Measurements from ENCODE around the gene SYTL2. TPM values are rescaled to one million over a fixed set of nuclear protein-coding genes. Genes with fewer than 3 reads are reported as not detected.
"Not testable (repeated sequence)": the region's sequence is repeated elsewhere in the genome, so short reads cannot be mapped to it uniquely, and the experiment has no call there.

The SYTL2 gene
- total RNA-seq, 2 experiments from 2014 or later: 10.2 TPM

DNA sequence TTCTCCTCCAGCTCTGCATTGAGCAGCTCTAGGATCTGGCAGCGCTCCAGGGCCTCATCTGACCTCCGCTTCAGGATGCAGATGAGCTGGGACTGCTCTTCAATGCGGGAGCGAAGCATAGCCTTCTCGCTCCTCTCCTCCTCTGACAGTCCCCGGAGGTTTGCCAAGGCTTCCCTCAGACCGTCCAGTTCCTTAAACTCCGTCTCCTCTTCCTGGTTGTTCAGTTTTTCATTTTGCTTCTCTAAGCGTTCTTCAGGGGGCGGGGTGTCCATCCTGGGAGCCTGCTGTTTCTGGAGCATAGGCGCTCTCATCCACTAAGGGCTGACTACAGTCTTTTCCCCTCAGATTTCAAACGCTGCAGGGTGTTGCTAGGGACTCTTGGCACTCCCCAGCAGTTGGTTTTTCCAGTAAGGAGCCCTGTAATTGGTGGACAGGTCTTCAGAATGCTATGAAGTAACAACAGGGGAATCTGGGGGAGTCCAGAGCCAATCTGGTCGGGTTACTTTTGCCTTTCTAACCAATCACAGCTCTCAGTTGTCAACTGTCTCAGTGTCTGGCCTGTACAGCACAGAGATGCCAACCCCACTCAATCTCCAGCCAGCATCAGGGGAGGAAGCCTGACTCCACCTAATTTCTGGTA lies 125.0 kb downstream of the SYTL2 start, which contains the start of gene CCDC89:
CCDC89 (minus strand) TSS at position 376 of the 640 bp plus-strand sequence; CDS start at position 311, 65 bp downstream.
- no peaks in the 10 kb centered on the region for H3K27me3 Mint-ChIP-seq
- H3K36me3 Mint-ChIP-seq: no peaks in the 10 kb centered on the region
- H3K27ac Mint-ChIP-seq: no peak within 1 kb of the TSS
- no peaks in the 10 kb centered on the region for H3K9me3 Mint-ChIP-seq
- CTCF ChIA-PET: interaction anchor here (1.4 kb wide), 1 partner anchor 169 kb away, joined by 4 read pairs; the partner anchor contains the start of gene CCDC83
- POLR2A ChIA-PET: interaction anchor here (1.3 kb wide), 1 partner anchor 21 kb away, joined by 3 read pairs; the partner anchor contains the start of gene CREBZF
- H3K4me3 Mint-ChIP-seq: no peak within 1 kb of the TSS
- no peak for DNase-seq
- intact Hi-C loops (cut with micrococcal nuclease): no loop called here
- peaks cover 4% of the 10 kb centered on the region for H3K4me1 Mint-ChIP-seq (ENCODE audit: low read depth)

DNA sequence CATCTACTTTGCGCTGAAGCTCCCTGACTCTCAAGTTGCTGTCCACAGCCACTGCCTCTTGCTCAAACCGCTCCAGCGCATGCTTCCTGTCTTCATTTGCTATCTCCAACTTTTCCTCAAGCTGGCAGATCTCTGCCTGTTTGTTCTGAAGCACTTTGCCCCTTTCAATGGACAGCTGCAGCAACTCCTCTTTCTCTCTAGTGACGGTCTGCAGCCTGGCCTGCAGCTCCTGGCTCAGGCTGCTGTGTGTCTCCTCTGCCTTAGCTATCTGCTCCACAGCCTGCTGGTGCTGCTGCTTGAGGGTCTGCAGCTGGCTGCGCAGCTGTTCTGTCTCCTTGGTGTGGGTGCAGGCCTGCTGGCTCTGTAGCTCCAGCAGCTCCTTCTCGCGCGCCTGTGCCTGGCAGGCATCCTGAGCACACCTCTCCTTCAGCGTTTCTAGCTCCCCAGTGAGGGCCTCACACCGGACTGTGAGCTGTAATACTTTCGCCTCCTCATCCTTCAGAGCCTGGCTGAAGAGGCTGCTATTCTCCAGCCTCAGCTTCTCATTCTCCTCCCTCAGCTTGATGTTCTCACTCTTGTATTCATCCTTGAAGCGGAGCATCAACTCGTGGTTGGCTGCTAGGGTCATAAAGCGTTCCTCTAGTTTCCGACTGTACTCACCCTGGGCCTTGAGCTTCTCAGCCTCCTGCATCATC lies 125.7 kb downstream of the SYTL2 start:
- H3K4me1 Mint-ChIP-seq (ENCODE audit: low read depth): peaks cover 4% of the 10 kb centered on the region
- POLR2A ChIA-PET: interaction anchor here (1.3 kb wide), 1 partner anchor 20 kb away, joined by 3 read pairs; the partner anchor contains the start of gene CREBZF
- H3K27ac Mint-ChIP-seq: no peak overlapping the region
- H3K27me3 Mint-ChIP-seq: peaks cover 2% of the 10 kb centered on the region
- no peaks in the 10 kb centered on the region for H3K9me3 Mint-ChIP-seq
- DNase-seq: no peak
- intact Hi-C loops (cut with micrococcal nuclease): no loop called here
- no peaks in the 10 kb centered on the region for H3K36me3 Mint-ChIP-seq
- H3K4me3 Mint-ChIP-seq: no peak overlapping the region
- CTCF ChIA-PET: interaction anchor here (1.2 to 2.0 kb wide), 3 partner anchors 10 to 170 kb away, joined by 4 to 8 read pairs (median 5); partner anchors contain the start of gene CCDC83

DNA sequence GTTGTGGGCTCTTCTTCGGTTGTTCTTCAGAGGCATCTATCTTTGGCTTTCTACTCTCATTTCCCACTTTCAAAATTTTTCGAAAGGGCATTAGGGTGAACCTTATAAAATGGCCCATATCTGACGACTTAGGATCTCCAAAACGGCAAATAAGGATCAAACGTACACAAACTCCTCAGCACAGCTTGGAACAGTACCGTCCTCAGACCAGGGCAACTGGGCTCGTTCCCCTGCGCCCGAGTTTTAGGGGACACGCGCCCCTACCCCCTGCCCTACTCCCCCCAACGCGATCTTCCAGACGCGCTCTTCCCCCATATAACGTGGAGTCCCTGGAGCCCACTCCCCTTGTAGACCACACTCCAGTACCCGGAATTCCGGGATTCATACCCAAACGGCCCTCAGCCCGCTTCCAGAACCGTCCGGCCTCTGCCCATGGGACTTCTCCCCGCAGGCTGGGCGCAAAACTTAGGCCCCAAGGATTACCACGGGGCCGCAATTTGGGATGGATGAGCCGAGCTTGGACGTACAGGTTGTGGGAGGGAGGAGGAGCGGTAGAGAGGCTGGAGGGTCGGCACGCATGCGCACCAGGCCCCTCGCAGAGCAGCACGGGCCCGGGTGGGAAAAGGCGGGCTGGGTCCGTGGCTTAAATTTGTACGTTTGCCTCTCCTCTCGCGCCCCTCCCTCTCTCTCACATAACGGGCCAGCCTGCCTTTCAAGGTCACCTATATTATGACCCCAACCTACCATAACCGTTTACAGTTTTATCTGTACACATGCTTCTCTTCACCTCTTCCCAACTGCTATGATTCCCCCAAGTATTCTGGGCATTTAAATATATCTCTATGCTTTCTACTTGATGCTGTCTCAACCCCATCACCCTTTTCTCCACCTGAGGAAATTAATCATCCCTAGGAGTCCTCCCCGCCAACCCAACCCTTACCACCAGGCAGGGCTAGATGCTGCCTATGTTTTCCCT lies 128.3 kb downstream of the SYTL2 start:
- intact Hi-C loops (cut with micrococcal nuclease): no loop called here
- Mint-ChIP-seq H3K9me3 (no peaks in the 10 kb centered on the region), H3K27me3 (peaks cover 2% of the 10 kb centered on the region), H3K36me3 (no peaks in the 10 kb centered on the region), H3K27ac (peak overlapping the region; percentile 12), H3K4me1 (ENCODE audit: low read depth) (peaks cover 4% of the 10 kb centered on the region), H3K4me3 (peak overlapping the region; percentile 64)
- POLR2A ChIA-PET: no interaction called here
- CTCF ChIA-PET: interaction anchor here (1.7 kb wide), 1 partner anchor 12 kb away, joined by 3 read pairs; no protein-coding TSS in a partner anchor
- DNase-seq: peak; percentile 75

DNA sequence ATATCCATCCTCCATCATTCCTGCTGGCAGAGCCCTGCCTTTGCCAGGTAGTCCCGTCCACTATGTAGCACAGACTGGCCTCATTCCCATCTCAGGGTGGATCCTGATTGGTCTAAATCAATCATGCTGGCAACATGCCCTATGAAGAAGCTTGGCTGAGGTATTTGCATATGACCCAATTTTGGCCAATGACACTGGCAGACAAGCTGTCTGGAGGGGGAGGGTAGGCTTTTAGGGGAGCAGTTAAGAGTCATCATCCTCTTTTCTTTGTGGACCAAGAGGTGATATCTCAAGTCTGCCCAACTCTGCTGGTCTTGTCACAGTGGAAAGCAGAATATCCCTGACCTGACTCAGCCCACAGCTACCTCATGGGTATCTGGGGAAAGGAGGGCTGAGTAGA lies 130.0 kb downstream of the SYTL2 start:
- CTCF ChIA-PET: interaction anchor here (0.6 to 0.8 kb wide), 3 partner anchors 10 to 34 kb away, joined by 3 read pairs; partner anchors contain the start of gene TMEM126A
- Mint-ChIP-seq H3K36me3 (no peaks in the 10 kb centered on the region), H3K27ac (no peak overlapping the region), H3K4me3 (no peak overlapping the region), H3K27me3 (peaks cover 2% of the 10 kb centered on the region), H3K9me3 (no peaks in the 10 kb centered on the region), H3K4me1 (ENCODE audit: low read depth) (peaks cover 4% of the 10 kb centered on the region)
- intact Hi-C loops (cut with micrococcal nuclease): no loop called here
- POLR2A ChIA-PET: interaction anchor here (0.7 to 1.4 kb wide), 2 partner anchors 11 to 16 kb away, joined by 3 read pairs; no protein-coding TSS in a partner anchor
- DNase-seq: peak; percentile 18

DNA sequence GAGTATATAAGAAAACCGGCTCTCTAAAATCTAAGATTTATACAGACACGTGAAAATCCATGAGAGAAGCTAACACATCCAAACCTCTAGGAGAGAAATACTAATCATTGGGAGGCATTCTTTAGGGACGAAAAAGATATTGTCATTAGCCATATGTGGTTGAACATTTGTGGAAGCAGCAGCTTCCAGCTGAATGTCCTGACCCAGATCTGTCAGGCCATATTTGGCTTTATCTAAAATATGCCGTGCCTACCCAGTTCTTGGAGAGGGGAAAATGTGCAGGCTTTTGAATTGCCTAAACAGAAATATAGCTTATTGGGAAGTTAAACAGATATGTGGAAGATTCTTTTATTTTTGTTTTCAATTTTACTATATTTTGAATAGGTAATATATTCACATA lies 131.4 kb downstream of the SYTL2 start:
- no peak for DNase-seq
- ChIA-PET POLR2A (interaction anchor here (1.4 kb wide), 1 partner anchor 14 kb away, joined by 3 read pairs; no protein-coding TSS in a partner anchor), CTCF (interaction anchor here (0.7 kb wide), 1 partner anchor 23 kb away, joined by 3 read pairs; no protein-coding TSS in a partner anchor)
- intact Hi-C loops (cut with micrococcal nuclease): no loop called here
- Mint-ChIP-seq H3K27me3 (peaks cover 2% of the 10 kb centered on the region), H3K4me3 (no peak overlapping the region), H3K9me3 (no peaks in the 10 kb centered on the region), H3K36me3 (no peaks in the 10 kb centered on the region), H3K27ac (no peak overlapping the region), H3K4me1 (ENCODE audit: low read depth) (peaks cover 4% of the 10 kb centered on the region)

DNA sequence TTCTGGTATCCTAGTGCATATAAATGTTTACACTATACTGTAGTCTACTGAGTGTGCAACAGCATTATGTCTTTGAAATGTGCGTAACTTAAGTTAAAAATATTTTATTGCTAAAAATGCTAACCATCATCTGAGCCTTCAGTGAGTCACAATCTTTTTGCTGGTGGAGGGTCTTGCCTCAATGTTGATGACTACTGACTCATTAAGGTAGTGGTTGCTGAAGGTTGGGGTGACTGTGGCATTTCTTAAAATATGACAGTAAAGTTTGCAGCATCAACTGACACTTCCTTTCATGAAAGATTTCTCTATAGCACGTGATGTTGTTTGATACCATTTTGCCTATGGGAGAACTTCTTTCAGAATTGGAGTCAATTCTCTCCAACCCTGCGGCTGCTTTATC lies 137.5 kb downstream of the SYTL2 start:
- POLR2A ChIA-PET: no interaction called here
- no peak for DNase-seq
- Mint-ChIP-seq H3K36me3 (no peaks in the 10 kb centered on the region), H3K9me3 (no peaks in the 10 kb centered on the region), H3K4me3 (no peak overlapping the region), H3K4me1 (ENCODE audit: low read depth) (no peaks in the 10 kb centered on the region), H3K27me3 (peaks cover 3% of the 10 kb centered on the region), H3K27ac (no peak overlapping the region)
- intact Hi-C loops (cut with micrococcal nuclease): no loop called here
- CTCF ChIA-PET: no interaction called here

DNA sequence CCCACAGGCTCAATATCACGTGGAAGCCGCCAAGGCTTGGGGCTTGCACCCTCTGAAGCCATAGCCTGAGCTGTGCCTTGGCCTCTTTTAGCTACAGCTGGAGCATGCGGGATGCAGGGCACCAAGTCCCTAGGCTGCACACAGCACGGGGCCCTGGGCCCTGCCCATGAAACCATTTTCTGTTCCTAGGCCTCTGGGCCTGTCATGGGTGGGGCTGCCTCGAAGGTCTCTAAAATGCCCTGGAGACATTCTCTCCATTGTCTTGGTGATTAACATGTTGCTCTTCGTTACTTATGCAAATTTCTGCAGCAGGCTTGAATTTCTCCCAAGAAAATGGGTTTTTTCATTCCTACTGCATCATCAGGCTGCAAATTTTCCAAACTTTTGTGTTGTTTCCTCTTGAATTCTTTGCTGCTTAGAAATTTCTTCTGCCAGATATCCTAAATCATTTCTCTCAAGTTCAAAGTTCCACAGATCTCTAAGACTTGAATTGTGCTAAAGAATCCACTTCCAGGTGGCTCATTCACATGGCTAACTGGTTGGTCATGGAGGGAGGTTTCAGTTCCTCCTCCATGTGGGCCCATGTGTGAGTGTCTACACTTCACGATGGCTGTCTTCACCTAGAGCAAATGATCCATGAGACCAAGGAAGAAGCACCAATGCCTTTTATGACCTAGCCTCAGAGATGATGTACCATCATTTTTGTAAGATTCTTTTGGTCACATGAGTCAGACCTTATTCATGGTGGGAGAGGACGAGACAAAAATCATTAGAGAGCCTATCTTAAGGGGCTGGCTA lies 138.6 kb downstream of the SYTL2 start:
- CTCF ChIA-PET: no interaction called here
- peaks cover 3% of the 10 kb centered on the region for H3K27me3 Mint-ChIP-seq
- no peaks in the 10 kb centered on the region for H3K9me3 Mint-ChIP-seq
- no peaks in the 10 kb centered on the region for H3K36me3 Mint-ChIP-seq
- no peak overlapping the region for H3K27ac Mint-ChIP-seq
- intact Hi-C loops (cut with micrococcal nuclease): no loop called here
- DNase-seq: no peak
- no peaks in the 10 kb centered on the region for H3K4me1 Mint-ChIP-seq (ENCODE audit: low read depth)
- no peak overlapping the region for H3K4me3 Mint-ChIP-seq
- POLR2A ChIA-PET: no interaction called here

DNA sequence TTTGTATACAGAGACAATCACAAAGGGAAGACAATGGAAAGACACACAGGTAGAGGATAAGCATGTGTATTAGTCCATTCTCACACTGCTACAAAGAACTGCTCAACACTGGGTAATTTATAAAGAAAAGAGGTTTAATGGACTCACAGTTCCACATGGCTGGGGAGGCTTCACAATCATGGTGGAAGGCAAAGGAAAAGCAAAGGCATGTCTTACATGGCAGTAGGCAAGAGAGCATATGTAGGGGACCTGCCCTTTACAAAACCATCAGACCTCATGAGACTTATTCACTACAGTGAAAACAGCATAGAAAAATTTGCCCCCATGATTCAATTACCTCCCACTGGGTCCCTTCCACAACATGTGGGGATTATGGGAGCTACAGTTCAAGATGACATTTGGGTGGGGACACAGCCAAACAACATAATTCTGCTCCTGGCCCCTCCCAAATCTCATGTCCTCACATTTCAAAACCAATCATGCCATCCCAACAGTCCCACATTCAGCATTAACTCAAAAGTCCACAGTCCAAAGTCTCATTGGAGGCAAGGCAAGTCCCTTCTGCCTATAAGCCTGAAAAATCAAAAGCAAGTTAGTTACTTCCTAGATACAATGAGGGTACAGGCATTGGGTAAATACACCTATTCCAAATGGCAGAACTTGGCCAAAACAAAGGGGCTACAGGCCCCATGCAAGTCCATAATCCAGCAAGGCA lies 139.8 kb downstream of the SYTL2 start:
- intact Hi-C loops (cut with micrococcal nuclease); H3K36me3 Mint-ChIP-seq; H3K27me3 Mint-ChIP-seq; H3K9me3 Mint-ChIP-seq; H3K27ac Mint-ChIP-seq; CTCF ChIA-PET; H3K4me3 Mint-ChIP-seq; H3K4me1 Mint-ChIP-seq (ENCODE audit: low read depth); DNase-seq; POLR2A ChIA-PET: not testable (repeated sequence)

DNA sequence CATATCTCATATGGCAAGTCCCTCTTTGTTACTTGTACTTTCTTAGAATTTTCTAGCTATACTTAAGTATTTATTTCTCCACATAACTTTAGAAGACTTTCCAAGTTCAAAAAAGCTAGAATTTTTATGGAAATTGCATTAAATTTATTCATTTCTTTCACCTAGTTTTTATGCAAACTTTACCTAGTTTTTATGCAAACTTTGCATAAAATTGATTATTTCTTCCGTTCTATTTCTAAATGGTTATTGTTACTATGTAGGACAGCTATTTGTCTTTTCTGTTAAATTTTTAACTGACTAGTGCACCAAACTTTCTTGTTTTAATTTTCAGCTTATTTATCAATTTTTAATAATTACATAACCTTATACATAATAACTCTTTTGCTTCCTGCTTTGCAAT lies 142.8 kb downstream of the SYTL2 start:
- DNase-seq: no peak
- H3K36me3 Mint-ChIP-seq: peaks cover 11% of the 10 kb centered on the region
- intact Hi-C loops (cut with micrococcal nuclease): loop anchor here (10.0 kb wide), 1 partner anchor 157 kb away; no protein-coding TSS in a partner anchor
- POLR2A ChIA-PET: no interaction called here
- no peak overlapping the region for H3K4me3 Mint-ChIP-seq
- H3K27ac Mint-ChIP-seq: no peak overlapping the region
- H3K4me1 Mint-ChIP-seq (ENCODE audit: low read depth): peaks cover 10% of the 10 kb centered on the region
- CTCF ChIA-PET: interaction anchor here (0.5 to 1.5 kb wide), 3 partner anchors 8 to 187 kb away, joined by 3 to 5 read pairs (median 4); partner anchors contain the start of gene CCDC83
- peaks cover 3% of the 10 kb centered on the region for H3K27me3 Mint-ChIP-seq
- H3K9me3 Mint-ChIP-seq: no peaks in the 10 kb centered on the region

DNA sequence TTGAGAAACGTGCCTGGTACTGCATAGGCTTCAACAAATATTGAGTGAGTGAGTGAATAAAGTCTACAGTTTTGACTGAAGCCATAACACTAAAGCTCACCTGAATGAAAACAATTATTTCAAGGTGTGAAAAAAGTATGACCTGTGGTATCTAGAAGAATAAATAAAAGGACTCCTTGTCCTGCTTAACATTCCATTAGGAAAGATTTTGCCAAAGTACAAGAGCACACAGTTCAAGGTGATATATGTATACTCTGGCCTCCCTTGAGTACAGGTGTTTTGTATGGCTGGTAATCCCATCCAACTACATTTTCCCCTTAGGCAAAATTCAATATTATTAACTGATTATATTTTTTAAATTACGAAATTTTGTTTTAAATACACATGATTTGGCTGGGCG lies 144.3 kb downstream of the SYTL2 start:
- intact Hi-C loops (cut with micrococcal nuclease): loop anchor here (10.0 kb wide), 1 partner anchor 158 kb away; no protein-coding TSS in a partner anchor
- H3K27ac Mint-ChIP-seq: no peak overlapping the region
- ChIA-PET POLR2A (no interaction called here), CTCF (interaction anchor here (0.8 kb wide), 1 partner anchor 188 kb away, joined by 3 read pairs; no protein-coding TSS in a partner anchor)
- H3K36me3 Mint-ChIP-seq: peaks cover 21% of the 10 kb centered on the region
- peaks cover 11% of the 10 kb centered on the region for H3K4me1 Mint-ChIP-seq (ENCODE audit: low read depth)
- no peak for DNase-seq
- H3K4me3 Mint-ChIP-seq: no peak overlapping the region
- no peaks in the 10 kb centered on the region for H3K27me3 Mint-ChIP-seq
- H3K9me3 Mint-ChIP-seq: no peaks in the 10 kb centered on the region

Measured in activated CD4-positive, alpha-beta memory T cell treated with anti-CD3 and anti-CD28 coated beads for 36 hours (primary cell).